IMR-90 (cell line): ENCODE measurements around the gene VEGFA. TPM values are rescaled to one million over a fixed set of nuclear protein-coding genes. Genes with fewer than 3 reads are reported as not detected.
A peak's percentile ranks its signal among the peaks of the same experiment; 100 is the strongest.

ENCODE experiments used
- ATAC-seq: fragments of 200-7000 bp; cut with Tn5 transposase; 2 replicates; pipeline ENCODE4 v1.9.1; 2020; ENCODE audit warnings: low read depth, mild to moderate bottlenecking, moderate library complexity
- BruUV-seq: library from RNA; stranded (reverse); fragments of 400-500 nt; replicated peaks from 2 replicates; lab custom pipeline; 2021; lab: Mats Ljungman, UMichigan
- CTCF ChIA-PET: fragments of 300-600 bp; formaldehyde crosslinking; extraction: SDS; loops from one replicate; lab custom pipeline; 2021; ENCODE audit warnings: antibody characterized with exemption; lab: Yijun Ruan, JAX
- POLR2A ChIA-PET: fragments of 300-600 bp; sonication (Branson Sonifier 250); formaldehyde crosslinking; loops from one replicate; lab custom pipeline; 2022; ENCODE audit warnings: antibody characterized with exemption; ENCODE audit not compliant: unreplicated experiment; lab: Charles Lee
- DNase-seq: peaks from one replicate; pipeline ENCODE4 v3.0.0; 2013
- H2AFZ ChIP-seq: replicated peaks from 2 replicates; pipeline ENCODE3; 2013; ENCODE audit warnings: low read length, mild to moderate bottlenecking; ENCODE audit not compliant: poor library complexity
- H2AK5ac ChIP-seq: 2 replicates; pipeline ENCODE4 v1.6.1; 2013; ENCODE audit warnings: low read depth, low read length, inconsistent platforms
- H2AK9ac ChIP-seq: replicated peaks from 2 replicates; pipeline ENCODE3; 2013; ENCODE audit warnings: mild to moderate bottlenecking, low read depth, low read length, moderate library complexity; ENCODE audit not compliant: poor library complexity
- H2BK120ac ChIP-seq: 2 replicates; pipeline ENCODE4 v1.6.1; 2013; ENCODE audit warnings: low read depth, low read length, inconsistent platforms
- H2BK15ac ChIP-seq: 3 replicates; pipeline ENCODE4 v1.6.1; 2013; ENCODE audit warnings: low read depth, low read length, inconsistent platforms
- H2BK20ac ChIP-seq: 2 replicates; pipeline ENCODE4 v1.6.1; 2013; ENCODE audit warnings: low read depth, mild to moderate bottlenecking, inconsistent platforms, low read length, moderate library complexity
- H2BK5ac ChIP-seq: 2 replicates; pipeline ENCODE4 v1.6.1; 2013; ENCODE audit warnings: mild to moderate bottlenecking, low read depth, low read length, inconsistent platforms; ENCODE audit not compliant: poor library complexity, severe bottlenecking
- H3K14ac ChIP-seq: replicated peaks from 2 replicates; pipeline ENCODE4 v1.6.1; 2013; ENCODE audit warnings: low read depth, low read length, inconsistent platforms
- H3K18ac ChIP-seq: 2 replicates; pipeline ENCODE4 v1.6.1; 2013; ENCODE audit warnings: low read depth, low read length, control low read depth
- H3K23ac ChIP-seq: 2 replicates; pipeline ENCODE4 v1.6.1; 2013; ENCODE audit warnings: low read depth, low read length, inconsistent platforms
- H3K27ac ChIP-seq: 2 replicates; pipeline ENCODE4 v1.5.1; 2013; ENCODE audit warnings: mild to moderate bottlenecking, control low read depth, low read length; ENCODE audit not compliant: insufficient read depth
- H3K27me3 ChIP-seq: 2 replicates; pipeline ENCODE4 v1.6.1; 2013; ENCODE audit warnings: low read length; ENCODE audit not compliant: control insufficient read depth, insufficient read depth
- H3K36me3 ChIP-seq: 2 replicates; pipeline ENCODE4 v1.6.1; 2013; ENCODE audit warnings: low read length, mixed read lengths; ENCODE audit not compliant: control insufficient read depth, insufficient read depth
- H3K4ac ChIP-seq: 2 replicates; pipeline ENCODE4 v1.6.1; 2013; ENCODE audit warnings: low read depth, low read length, inconsistent platforms
- H3K4me1 ChIP-seq: 2 replicates; pipeline ENCODE4 v1.6.1; 2013; ENCODE audit warnings: low read length, mixed read lengths; ENCODE audit not compliant: control insufficient read depth, insufficient read depth
- H3K4me2 ChIP-seq: 2 replicates; pipeline ENCODE4 v1.6.1; 2013; ENCODE audit warnings: low read depth, mild to moderate bottlenecking, control low read depth, low read length, moderate library complexity
- H3K4me3 ChIP-seq: 2 replicates; pipeline ENCODE4 v1.5.1; 2013; ENCODE audit warnings: low read depth, mild to moderate bottlenecking, control low read depth, low read length, moderate library complexity; ENCODE audit not compliant: insufficient read depth
- H3K56ac ChIP-seq: 2 replicates; pipeline ENCODE4 v1.6.1; 2013; ENCODE audit warnings: low read length, inconsistent platforms; ENCODE audit not compliant: insufficient read depth; ENCODE audit errors: extremely low read depth
- H3K79me1 ChIP-seq, 2 experiments: 2 replicates each; pipeline ENCODE4 v1.6.1; 2013; ENCODE audit warnings: low read length in 2 of 2, inconsistent platforms in 1 of 2, low read depth in 1 of 2
- H3K9ac ChIP-seq: 2 replicates; pipeline ENCODE4 v1.6.1; 2013; ENCODE audit warnings: low read depth, low read length, control low read depth
- H3K9me1 ChIP-seq: 2 replicates; pipeline ENCODE4 v1.6.1; 2013; ENCODE audit warnings: low read length, inconsistent platforms; ENCODE audit not compliant: insufficient read depth
- H3K9me3 ChIP-seq: 2 replicates; pipeline ENCODE4 v1.6.1; 2013; ENCODE audit warnings: low read length; ENCODE audit not compliant: control insufficient read depth, insufficient read depth
- H4K20me1 ChIP-seq: 2 replicates; pipeline ENCODE4 v1.6.1; 2013; ENCODE audit warnings: low read length, inconsistent platforms; ENCODE audit not compliant: insufficient read depth
- H4K5ac ChIP-seq: 2 replicates; pipeline ENCODE4 v1.6.1; 2013; ENCODE audit warnings: mild to moderate bottlenecking, low read depth, low read length, control low read depth
- H4K8ac ChIP-seq, 2 experiments: 2 replicates each; pipeline ENCODE4 v1.6.1; 2013; ENCODE audit warnings: low read depth in 2 of 2, low read length in 2 of 2, control low read depth in 1 of 2, inconsistent platforms in 1 of 2
- H4K91ac ChIP-seq: 2 replicates; pipeline ENCODE4 v1.6.1; 2013; ENCODE audit warnings: low read depth, low read length, inconsistent platforms; ENCODE audit not compliant: insufficient read depth
- FOS ChIP-seq: fragments of 150-350 bp; IDR thresholded peaks from 2 replicates; pipeline ENCODE4 v1.6.1; 2016; ENCODE audit warnings: low read depth, low read length
- MAZ ChIP-seq: IDR thresholded peaks from 2 replicates; pipeline ENCODE4 v1.6.1; 2012; ENCODE audit warnings: low read depth, mild to moderate bottlenecking, low read length, improper control_type of control experiment, moderate library complexity, borderline replicate concordance
- WGBS, 2 experiments: methylation state at CpG; one replicate each; pipeline versions ENCODE4 v1.1.5 to v1.1.7; 2013; ENCODE audit warnings: missing lambda C conversion rate in 2 of 2; ENCODE audit not compliant: insufficient read length in 1 of 2; ENCODE audit errors: extremely low coverage in 2 of 2; 5-methylcytosine and 5-hydroxymethylcytosine counted together
- dilution Hi-C: fragments of 300-500 bp; cut with HindIII; formaldehyde crosslinking; loops from one replicate; pipeline ENCODE4 v1.14.3; 2018; ENCODE audit warnings: low sequenced_read_pairs; ENCODE audit not compliant: unreplicated experiment
- in situ Hi-C: fragments of 300-500 bp; cut with MboI; formaldehyde crosslinking; loops from 3 replicates; pipeline ENCODE4 v1.14.3; 2019; ENCODE audit warnings: low sequenced_read_pairs, inconsistent platforms, mixed read lengths
- intact Hi-C: fragments of 100-400 bp; cut with micrococcal nuclease; formaldehyde crosslinking; loops from 2 replicates; pipeline ENCODE4 v1.10.0; 2022
- polyA plus RNA-seq, 3 experiments: library from polyadenylated mRNA; depleted of rRNA; stranded (reverse); fragments of >200 nt; gene quantifications; 2 replicates each; pipeline ENCODE4 v1.2.3, GENCODE V29; 2012; ENCODE audit warnings: low replicate concordance in 1 of 3
- total RNA-seq: library from RNA; depleted of rRNA; stranded (reverse); fragments of >200 nt; gene quantifications from 2 replicates; pipeline ENCODE4 v1.2.3, GENCODE V29; 2012

The VEGFA gene
- total and polyA plus RNA-seq, 2 of the 4 experiments (the other 2 are of a cell fraction) = 190 to 234 TPM

DNA sequence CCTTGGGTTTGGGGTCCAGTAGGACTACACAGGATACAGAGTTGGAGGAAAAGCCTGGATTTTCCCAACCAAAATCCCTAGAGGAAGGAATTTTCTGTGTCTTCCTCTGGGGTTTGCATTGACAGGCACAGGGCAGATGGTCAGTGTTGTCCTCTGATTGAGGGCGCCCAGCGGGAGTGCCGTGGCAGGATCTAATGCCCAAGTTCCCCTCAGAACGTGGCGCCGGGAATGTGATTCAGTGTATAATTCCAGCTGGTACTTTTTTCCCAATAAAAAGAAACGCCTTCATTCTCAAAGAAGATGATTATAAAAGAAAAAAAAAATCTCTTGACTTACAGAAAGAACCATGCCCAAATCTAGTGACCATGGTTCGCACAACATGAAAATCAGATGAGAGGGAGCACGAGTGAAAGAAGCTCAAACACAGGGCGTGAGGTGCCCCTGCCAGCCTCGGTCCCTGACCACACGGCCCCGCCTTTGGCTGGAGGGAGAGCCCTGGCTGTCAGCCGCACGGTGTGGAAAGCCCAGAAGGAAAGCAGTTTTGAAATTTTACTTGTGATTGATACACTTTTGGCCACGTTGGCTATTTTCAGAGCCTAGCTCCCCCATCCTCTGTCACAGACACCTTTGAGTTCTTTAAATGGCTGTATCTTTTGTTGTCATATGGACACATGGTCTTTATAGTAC, 31.6 kb downstream of the VEGFA start:
- Histone ChIP-seq H3K4me2 (no peak overlapping the region), H2AK9ac (no peak overlapping the region), H3K9me1 (peaks cover 15% of the 10 kb centered on the region), H2BK120ac (no peak overlapping the region), H4K8ac (no peak overlapping the region), H3K18ac (no peak overlapping the region), H4K20me1 (no peaks in the 10 kb centered on the region), H3K79me1 (no peaks in the 10 kb centered on the region), H3K23ac (no peak overlapping the region), H2AK5ac (0 out of 2 replicates have a peak overlapping the region, but pooled peaks have one; percentile 54), H3K4me3 (no peak overlapping the region), H3K27me3 (0 out of 2 replicates have a peak, but pooled peaks cover 2% of the 10 kb centered on the region), H3K27ac (no peak overlapping the region), H4K5ac (no peak overlapping the region), H2BK5ac (no peak overlapping the region), H3K56ac (no peak overlapping the region), H3K14ac (no peak overlapping the region), H3K9me3 (no peaks in the 10 kb centered on the region), H3K4ac (no peak overlapping the region), H3K9ac (no peak overlapping the region), H4K91ac (no peak overlapping the region; the same call in 1 of the 2 replicates), H2AFZ (no peak overlapping the region), H3K4me1 (peaks cover 32% of the 10 kb centered on the region), H2BK15ac (no peak overlapping the region), H3K36me3 (no peaks in the 10 kb centered on the region), H2BK20ac (peak overlapping the region; percentile 75; the same call in 1 of the 2 replicates)
- dilution Hi-C loops = no loop called here
- TF ChIP-seq FOS (no peak), MAZ (no peak)
- intact Hi-C loops = no loop called here
- in situ Hi-C loops = no loop called here
- CTCF ChIA-PET = no interaction called here
- POLR2A ChIA-PET = no interaction called here
- no TSS peak for BruUV-seq
- DNase-seq (no peak), ATAC-seq (no peak)
- 92% methylated on average over 2 of the region's 16 CpGs; no CpG with 5 or more reads in 1 of the 2 experiments for WGBS, 2 experiments
